Measurements from ENCODE around the gene DCAF8.

Gene DCAF8

GRCh38 chr1:160227561-160227960 lies 34.8 kb downstream of the DCAF8 start:
- H3K79me2 ChIP-seq (ENCODE audit: insufficient read depth, low read length): no peaks in the 10 kb centered on the region
- H3K4me3 ChIP-seq (ENCODE audit: low read length, poor library complexity, severe bottlenecking): no peak overlapping the region
- no peaks in the 10 kb centered on the region for H3K9me2 ChIP-seq (replicated peaks; ENCODE audit: low read depth, low read length)
- H3K4me2 ChIP-seq (ENCODE audit: low read depth, low read length, poor library complexity, severe bottlenecking): no peak overlapping the region
- H3K9ac ChIP-seq (ENCODE audit: low read depth, low read length, poor library complexity, severe bottlenecking): no peak overlapping the region
- H2AFZ ChIP-seq (ENCODE audit: low read length): no peak overlapping the region
- TF ChIP-seq CTCF (conservative IDR thresholded peaks at IDR 0.05; ENCODE audit: low read length) (no peak), EZH2phosphoT487 (IDR thresholded peaks at IDR 0.05; ENCODE audit: borderline replicate concordance) (no peak)
- no peaks in the 10 kb centered on the region for H3F3A ChIP-seq (ENCODE audit: low read depth)
- H3K36me3 ChIP-seq (ENCODE audit: insufficient read depth, low read length): peaks cover 97% of the 10 kb centered on the region
- no peaks in the 10 kb centered on the region for H3K9me3 ChIP-seq (ENCODE audit: insufficient read depth, low read depth, low read length)
- H3K27me3 ChIP-seq (ENCODE audit: insufficient read depth, low read length, poor library complexity, severe bottlenecking): no peaks in the 10 kb centered on the region
- no peaks in the 10 kb centered on the region for H4K20me1 ChIP-seq (ENCODE audit: insufficient read depth, low read length, poor library complexity, severe bottlenecking)
- no peaks in the 10 kb centered on the region for H3K4me1 ChIP-seq (ENCODE audit: insufficient read depth, low read length, poor library complexity, severe bottlenecking)

- Histone ChIP-seq H3K4me3 (ENCODE audit: low read length, poor library complexity, severe bottlenecking) (no peak overlapping the region), H2AFZ (ENCODE audit: low read length) (no peak overlapping the region), H3K9ac (ENCODE audit: low read depth, low read length, poor library complexity, severe bottlenecking) (no peak overlapping the region), H3F3A (ENCODE audit: low read depth) (no peaks in the 10 kb centered on the region), H3K9me3 (ENCODE audit: insufficient read depth, low read depth, low read length) (no peaks in the 10 kb centered on the region), H3K79me2 (ENCODE audit: insufficient read depth, low read length) (no peaks in the 10 kb centered on the region), H4K20me1 (ENCODE audit: insufficient read depth, low read length, poor library complexity, severe bottlenecking) (no peaks in the 10 kb centered on the region), H3K36me3 (ENCODE audit: insufficient read depth, low read length) (peaks cover 99% of the 10 kb centered on the region), H3K27me3 (ENCODE audit: insufficient read depth, low read length, poor library complexity, severe bottlenecking) (no peaks in the 10 kb centered on the region), H3K4me1 (ENCODE audit: insufficient read depth, low read length, poor library complexity, severe bottlenecking) (no peaks in the 10 kb centered on the region), H3K4me2 (ENCODE audit: low read depth, low read length, poor library complexity, severe bottlenecking) (no peak overlapping the region), H3K9me2 (replicated peaks; ENCODE audit: low read depth, low read length) (no peaks in the 10 kb centered on the region)
- TF ChIP-seq CTCF (conservative IDR thresholded peaks at IDR 0.05; ENCODE audit: low read length) (no peak), EZH2phosphoT487 (IDR thresholded peaks at IDR 0.05; ENCODE audit: borderline replicate concordance) (no peak)
Measured at GRCh38 chr1:160227034-160227433, 35.3 kb downstream of the DCAF8 start.

GRCh38 chr1:160226623-160227022 lies 35.7 kb downstream of the DCAF8 start:
- Histone ChIP-seq H3K4me2 (ENCODE audit: low read depth, low read length, poor library complexity, severe bottlenecking) (no peak overlapping the region), H2AFZ (ENCODE audit: low read length) (no peak overlapping the region), H3K4me3 (ENCODE audit: low read length, poor library complexity, severe bottlenecking) (no peak overlapping the region), H4K20me1 (ENCODE audit: insufficient read depth, low read length, poor library complexity, severe bottlenecking) (no peaks in the 10 kb centered on the region), H3K9me2 (replicated peaks; ENCODE audit: low read depth, low read length) (no peaks in the 10 kb centered on the region), H3K9me3 (ENCODE audit: insufficient read depth, low read depth, low read length) (no peaks in the 10 kb centered on the region), H3K4me1 (ENCODE audit: insufficient read depth, low read length, poor library complexity, severe bottlenecking) (no peaks in the 10 kb centered on the region), H3K27me3 (ENCODE audit: insufficient read depth, low read length, poor library complexity, severe bottlenecking) (no peaks in the 10 kb centered on the region), H3F3A (ENCODE audit: low read depth) (no peaks in the 10 kb centered on the region), H3K79me2 (ENCODE audit: insufficient read depth, low read length) (no peaks in the 10 kb centered on the region), H3K36me3 (ENCODE audit: insufficient read depth, low read length) (peaks cover 99% of the 10 kb centered on the region), H3K9ac (ENCODE audit: low read depth, low read length, poor library complexity, severe bottlenecking) (no peak overlapping the region)
- TF ChIP-seq EZH2phosphoT487 (IDR thresholded peaks at IDR 0.05; ENCODE audit: borderline replicate concordance): no peak
- no peak for TF ChIP-seq CTCF (conservative IDR thresholded peaks at IDR 0.05; ENCODE audit: low read length)

All from Loucy (cell line).